WTC11 (cell line): ENCODE data around the gene MESP1.

ENCODE experiments used
- SP1 ChIP-seq: sonication (generic); formaldehyde crosslinking; conservative IDR thresholded peaks from 2 replicates; pipeline ENCODE4 v1.8.1; 2022; ENCODE audit warnings: missing genetic modification reagents
- ZBTB43 ChIP-seq: sonication (generic); formaldehyde crosslinking; IDR thresholded peaks from 2 replicates; pipeline ENCODE4 v1.8.1; 2023; ENCODE audit warnings: mild to moderate bottlenecking, missing genetic modification reagents
- TF ChIP-seq, protein P1 (sequence below): sonication (generic); formaldehyde crosslinking; conservative IDR thresholded peaks from 2 replicates; pipeline ENCODE4 v1.8.1; 2022; ENCODE audit warnings: mild to moderate bottlenecking, missing genetic modification reagents

- TF ChIP-seq ZBTB43 (CRISPR knock-in tag) (peak; percentile 89; the same call in 1 of the 2 replicates), SP1 (CRISPR knock-in tag) (peak; percentile 48)
- TF ChIP-seq, protein P1, sequence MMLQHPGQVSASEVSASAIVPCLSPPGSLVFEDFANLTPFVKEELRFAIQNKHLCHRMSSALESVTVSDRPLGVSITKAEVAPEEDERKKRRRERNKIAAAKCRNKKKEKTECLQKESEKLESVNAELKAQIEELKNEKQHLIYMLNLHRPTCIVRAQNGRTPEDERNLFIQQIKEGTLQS (CRISPR knock-in tag) = 0 out of 2 replicates have a peak, but pooled peaks have one; percentile 46
Observed at GRCh38 chr15:89750560-89751542, at the start of gene MESP1.
